Spleen (tissue), 7 donors: ENCODE data around the gene CCDC110.

Experiments used
- POLR2A ChIP-seq, 3 donors: fragments of 450-650 bp; IDR thresholded peaks; one replicate each; pipeline ENCODE4 v1.5.1; 2017; ENCODE audit warnings: antibody characterized with exemption in 3 of 3, mild to moderate bottlenecking in 1 of 3
- POLR2AphosphoS5 ChIP-seq, 3 donors: sonication (generic); formaldehyde crosslinking; IDR thresholded peaks; one replicate each; pipeline ENCODE4 v1.5.1; 2017; ENCODE audit warnings: antibody characterized with exemption in 3 of 3
- TF ChIP-seq, protein P1 (sequence below), 11 experiments: fragments of 200-600 bp in 7 of 11; fragments of 450-650 bp in 4 of 11; sonication (generic) in 4 of 11; IDR thresholded peaks in 8 of 11; conservative IDR thresholded peaks in 3 of 11; 1 replicate in 7 of 11; 2 replicates in 4 of 11; pipeline versions ENCODE4 v1.4.0 to v1.8.0; 2016 to 2021; ENCODE audit warnings: antibody characterized with exemption in 11 of 11, inconsistent platforms in 4 of 11, mild to moderate bottlenecking in 1 of 11
- donor health status: DM: no; HTN: no; CAD: no; lungs with moderate emphysema.
- donor health status: DM: no; HTN: no; CAD: no.
- donor health status: DM: no; HTN: no; CAD: no.

DNA sequence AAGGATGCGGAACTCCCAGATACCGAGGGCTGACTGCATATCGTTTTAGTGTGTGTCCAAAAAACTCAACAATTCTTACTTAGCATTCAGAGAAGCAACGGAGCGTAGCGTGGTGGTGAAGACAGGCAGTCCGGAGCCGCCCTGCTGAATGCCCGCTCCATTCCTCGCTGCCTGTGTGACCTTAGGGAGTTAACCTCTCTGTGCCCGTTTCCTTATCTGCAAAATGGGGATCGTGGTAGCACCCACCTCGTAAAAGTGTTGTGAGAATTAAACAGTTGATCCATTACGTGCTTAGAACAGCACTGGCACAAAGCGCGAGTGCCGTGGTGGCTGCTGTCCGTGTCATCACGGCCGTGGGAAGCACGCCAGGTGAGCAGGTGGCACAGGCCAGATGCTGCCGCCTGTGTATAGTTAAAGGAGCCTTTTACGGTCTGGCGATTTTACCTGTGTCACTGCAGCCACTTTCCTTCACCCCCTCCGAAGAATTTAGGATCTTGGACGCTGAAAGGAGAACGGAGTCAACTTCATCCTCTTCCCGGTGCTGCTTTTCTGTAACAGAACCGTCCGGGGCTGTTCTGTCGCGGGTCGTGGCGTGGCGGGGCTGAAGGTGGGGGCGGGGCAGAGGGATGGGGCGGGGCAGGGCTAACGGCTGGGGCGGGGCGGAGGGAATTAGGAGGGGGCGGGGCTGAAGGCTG, 885 bp downstream of the CCDC110 start:
- TF ChIP-seq, protein P1, sequence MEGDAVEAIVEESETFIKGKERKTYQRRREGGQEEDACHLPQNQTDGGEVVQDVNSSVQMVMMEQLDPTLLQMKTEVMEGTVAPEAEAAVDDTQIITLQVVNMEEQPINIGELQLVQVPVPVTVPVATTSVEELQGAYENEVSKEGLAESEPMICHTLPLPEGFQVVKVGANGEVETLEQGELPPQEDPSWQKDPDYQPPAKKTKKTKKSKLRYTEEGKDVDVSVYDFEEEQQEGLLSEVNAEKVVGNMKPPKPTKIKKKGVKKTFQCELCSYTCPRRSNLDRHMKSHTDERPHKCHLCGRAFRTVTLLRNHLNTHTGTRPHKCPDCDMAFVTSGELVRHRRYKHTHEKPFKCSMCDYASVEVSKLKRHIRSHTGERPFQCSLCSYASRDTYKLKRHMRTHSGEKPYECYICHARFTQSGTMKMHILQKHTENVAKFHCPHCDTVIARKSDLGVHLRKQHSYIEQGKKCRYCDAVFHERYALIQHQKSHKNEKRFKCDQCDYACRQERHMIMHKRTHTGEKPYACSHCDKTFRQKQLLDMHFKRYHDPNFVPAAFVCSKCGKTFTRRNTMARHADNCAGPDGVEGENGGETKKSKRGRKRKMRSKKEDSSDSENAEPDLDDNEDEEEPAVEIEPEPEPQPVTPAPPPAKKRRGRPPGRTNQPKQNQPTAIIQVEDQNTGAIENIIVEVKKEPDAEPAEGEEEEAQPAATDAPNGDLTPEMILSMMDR (IDR thresholded peaks at IDR 0.05 in 8 of 11, conservative IDR thresholded peaks at IDR 0.05 in 3 of 11) = no peak
- no peak for TF ChIP-seq POLR2A (IDR thresholded peaks at IDR 0.05)
- TF ChIP-seq POLR2AphosphoS5 (IDR thresholded peaks at IDR 0.05) = peak in 2 of 3 donors; percentile 32 to 38
